K562 (cell line): ENCODE measurements around the gene SLC6A7. TPM values are rescaled to one million over a fixed set of nuclear protein-coding genes. Genes with fewer than 3 reads are reported as not detected.

ENCODE experiments used
- CREBBP ChIP-seq: IDR thresholded peaks from one replicate; pipeline ENCODE4 v1.6.1; 2012; ENCODE audit warnings: low read depth, mild to moderate bottlenecking, control low read depth, inconsistent platforms, low read length
- PPARD ChIP-seq: fragments of 250-450 bp; sonication (Bioruptor Pico); IDR thresholded peaks from 2 replicates; pipeline ENCODE4 v1.8.0; 2022; ENCODE audit warnings: inconsistent platforms, mild to moderate bottlenecking, moderate library complexity
- PRDM10 ChIP-seq: fragments of 450-650 bp; IDR thresholded peaks from 2 replicates; pipeline ENCODE4 v1.6.1; 2018; ENCODE audit not compliant: partially characterized antibody
- RNF2 ChIP-seq: sonication (generic); IDR thresholded peaks from 2 replicates; pipeline ENCODE4 v1.6.1; 2016
- SMARCE1 ChIP-seq: fragments of 450-650 bp; IDR thresholded peaks from 2 replicates; pipeline ENCODE4 v1.7.1; 2016; ENCODE audit warnings: mild to moderate bottlenecking
- ZBTB33 ChIP-seq: sonication (generic); formaldehyde crosslinking; IDR thresholded peaks from 2 replicates; pipeline ENCODE4 v1.8.1; 2023; ENCODE audit warnings: mild to moderate bottlenecking, missing genetic modification reagents
- ZBTB7A ChIP-seq: IDR thresholded peaks from 2 replicates; pipeline ENCODE4 v1.6.1; 2011; ENCODE audit warnings: low read depth, mild to moderate bottlenecking, low read length, moderate library complexity, borderline replicate concordance; ENCODE audit not compliant: control insufficient read depth
- ZFP1 ChIP-seq: fragments of 450-650 bp; formaldehyde crosslinking; IDR thresholded peaks from 2 replicates; pipeline ENCODE4 v1.4.0; 2020; ENCODE audit warnings: mild to moderate bottlenecking, mixed read lengths
- polyA plus RNA-seq, 8 experiments: library from polyadenylated mRNA; depleted of rRNA in 4 of 8; stranded (reverse) in 5 of 8; unstranded in 3 of 8; fragments of >200 nt; fragmentation: Nextera tagmentation in 2 of 8; fragmentation: Illumina TruSeq in 1 of 8; extraction: Ambion mirVana in 2 of 8; extraction: Trizol in 1 of 8; gene quantifications; 2 replicates each; pipeline versions ENCODE4 v1.2.1 to v1.2.3, GENCODE V29; 2011 to 2014; ENCODE audit warnings: inconsistent platforms in 1 of 8, missing spikeins in 1 of 8
- total RNA-seq, 7 experiments: library from RNA; depleted of rRNA in 6 of 7; stranded (reverse); fragments of >200 nt in 6 of 7; fragmentation: Illumina TruSeq in 2 of 7; extraction: Trizol in 2 of 7; gene quantifications; 2 replicates each; pipeline versions ENCODE4 v1.2.1 to v1.2.3, GENCODE V29; 2011 to 2021; ENCODE audit warnings: low replicate concordance in 1 of 7
- TF ChIP-seq, protein P1 (sequence below): fragments of 450-650 bp; IDR thresholded peaks from 2 replicates; pipeline ENCODE4 v1.6.1; 2017; ENCODE audit warnings: antibody characterized with exemption, mild to moderate bottlenecking
- TF ChIP-seq, protein P2 (sequence below), 2 experiments: fragments of 250-450 bp in 1 of 2; fragments of 450-650 bp in 1 of 2; sonication (Bioruptor Pico) in 1 of 2; IDR thresholded peaks; 2 replicates each; pipeline versions ENCODE4 v1.6.1 to v1.8.0; 2016 to 2021; ENCODE audit warnings: mild to moderate bottlenecking in 2 of 2, moderate library complexity in 2 of 2, missing compliant biosample characterization in 1 of 2, missing genetic modification characterization in 1 of 2

Gene SLC6A7
- total and polyA plus RNA-seq, 9 of the 15 experiments (the other 6 are each of a cell fraction or from before 2014, with no cell fraction given): not detected

DNA sequence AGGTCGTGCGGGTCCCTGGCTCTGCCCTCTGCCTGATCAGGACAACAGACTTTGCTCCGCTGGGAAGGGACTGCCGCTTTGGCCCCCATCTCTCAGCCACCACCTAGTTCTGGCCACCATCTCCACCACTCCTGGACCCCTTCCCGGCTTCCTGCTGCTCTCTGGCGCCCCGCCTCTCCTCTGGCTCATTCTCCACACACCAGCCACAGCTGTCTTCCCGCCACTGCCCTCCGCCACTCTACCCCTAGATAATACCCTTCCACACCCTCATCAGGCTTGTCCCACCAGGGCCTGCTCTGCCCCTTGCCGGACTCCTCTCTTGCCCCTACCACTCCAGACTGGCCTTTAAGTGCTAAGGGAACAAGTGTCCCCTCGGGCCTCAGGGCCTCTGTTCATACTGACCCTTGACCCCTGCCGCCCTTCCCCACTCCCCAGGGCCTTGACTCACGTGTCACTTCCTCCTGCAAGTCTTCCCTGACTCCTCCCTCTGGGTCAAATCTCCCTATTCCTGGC, 26.3 kb upstream of the SLC6A7 start (continued):
- TF ChIP-seq, protein P1, sequence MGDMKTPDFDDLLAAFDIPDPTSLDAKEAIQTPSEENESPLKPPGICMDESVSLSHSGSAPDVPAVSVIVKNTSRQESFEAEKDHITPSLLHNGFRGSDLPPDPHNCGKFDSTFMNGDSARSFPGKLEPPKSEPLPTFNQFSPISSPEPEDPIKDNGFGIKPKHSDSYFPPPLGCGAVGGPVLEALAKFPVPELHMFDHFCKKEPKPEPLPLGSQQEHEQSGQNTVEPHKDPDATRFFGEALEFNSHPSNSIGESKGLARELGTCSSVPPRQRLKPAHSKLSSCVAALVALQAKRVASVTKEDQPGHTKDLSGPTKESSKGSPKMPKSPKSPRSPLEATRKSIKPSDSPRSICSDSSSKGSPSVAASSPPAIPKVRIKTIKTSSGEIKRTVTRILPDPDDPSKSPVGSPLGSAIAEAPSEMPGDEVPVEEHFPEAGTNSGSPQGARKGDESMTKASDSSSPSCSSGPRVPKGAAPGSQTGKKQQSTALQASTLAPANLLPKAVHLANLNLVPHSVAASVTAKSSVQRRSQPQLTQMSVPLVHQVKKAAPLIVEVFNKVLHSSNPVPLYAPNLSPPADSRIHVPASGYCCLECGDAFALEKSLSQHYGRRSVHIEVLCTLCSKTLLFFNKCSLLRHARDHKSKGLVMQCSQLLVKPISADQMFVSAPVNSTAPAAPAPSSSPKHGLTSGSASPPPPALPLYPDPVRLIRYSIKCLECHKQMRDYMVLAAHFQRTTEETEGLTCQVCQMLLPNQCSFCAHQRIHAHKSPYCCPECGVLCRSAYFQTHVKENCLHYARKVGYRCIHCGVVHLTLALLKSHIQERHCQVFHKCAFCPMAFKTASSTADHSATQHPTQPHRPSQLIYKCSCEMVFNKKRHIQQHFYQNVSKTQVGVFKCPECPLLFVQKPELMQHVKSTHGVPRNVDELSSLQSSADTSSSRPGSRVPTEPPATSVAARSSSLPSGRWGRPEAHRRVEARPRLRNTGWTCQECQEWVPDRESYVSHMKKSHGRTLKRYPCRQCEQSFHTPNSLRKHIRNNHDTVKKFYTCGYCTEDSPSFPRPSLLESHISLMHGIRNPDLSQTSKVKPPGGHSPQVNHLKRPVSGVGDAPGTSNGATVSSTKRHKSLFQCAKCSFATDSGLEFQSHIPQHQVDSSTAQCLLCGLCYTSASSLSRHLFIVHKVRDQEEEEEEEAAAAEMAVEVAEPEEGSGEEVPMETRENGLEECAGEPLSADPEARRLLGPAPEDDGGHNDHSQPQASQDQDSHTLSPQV: no peak
- TF ChIP-seq, protein P2, sequence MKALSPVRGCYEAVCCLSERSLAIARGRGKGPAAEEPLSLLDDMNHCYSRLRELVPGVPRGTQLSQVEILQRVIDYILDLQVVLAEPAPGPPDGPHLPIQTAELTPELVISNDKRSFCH (CRISPR knock-in tag; IDR thresholded peaks at IDR 0.05): no peak
- TF ChIP-seq, protein P2 (tag; IDR thresholded peaks at IDR 0.05): no peak
- no peak for TF ChIP-seq RNF2
- peak; percentile 98 for TF ChIP-seq ZBTB33
- peak; percentile 27; the same call in 1 of the 2 replicates for TF ChIP-seq ZBTB7A
- TF ChIP-seq PRDM10: peak; percentile 83
- no peak for TF ChIP-seq PPARD (CRISPR knock-in tag)
- no peak for TF ChIP-seq CREBBP
- no peak for TF ChIP-seq ZFP1 (CRISPR knock-in tag)
- 0 out of 2 replicates have a peak, but pooled peaks have one; percentile 27 for TF ChIP-seq SMARCE1
